SU-DHL-6 (cell line): Measurements from ENCODE around the gene FLACC1.

Experiments used
- H2AFZ ChIP-seq: fragments of 200-600 bp; sonication (generic); 2 replicates; pipeline ENCODE4 v1.6.1; 2014; ENCODE audit warnings: low read depth, mild to moderate bottlenecking, moderate library complexity, mixed read lengths, antibody characterized with exemption, low read length; ENCODE audit not compliant: severe bottlenecking
- H3F3A ChIP-seq: fragments of 200-600 bp; shearing (Covaris generic); 2 replicates; pipeline ENCODE4 v1.6.0; 2016; ENCODE audit warnings: antibody characterized with exemption, mild to moderate bottlenecking; ENCODE audit not compliant: insufficient read depth
- H3K27ac ChIP-seq: fragments of 200-600 bp; sonication (generic); 2 replicates; pipeline ENCODE4 v1.5.1; 2016; ENCODE audit warnings: low read depth, mild to moderate bottlenecking, low read length, moderate library complexity, mixed read lengths
- H3K27me3 ChIP-seq: fragments of 200-600 bp; sonication (generic), shearing (Covaris generic); 2 replicates; pipeline ENCODE4 v1.6.0; 2014; ENCODE audit warnings: mild to moderate bottlenecking, low read length
- H3K36me3 ChIP-seq: fragments of 200-600 bp; sonication (generic); 2 replicates; pipeline ENCODE4 v1.6.1; 2014; ENCODE audit warnings: mild to moderate bottlenecking, low read length, mixed read lengths
- H3K4me2 ChIP-seq: fragments of 300-600, 200-600 bp; shearing (Covaris generic), sonication (generic); 2 replicates; pipeline ENCODE4 v1.6.0; 2014; ENCODE audit warnings: low read length, low read depth, mild to moderate bottlenecking; ENCODE audit not compliant: poor library complexity, severe bottlenecking
- H3K4me3 ChIP-seq: fragments of 200-600 bp; sonication (generic); 2 replicates; pipeline ENCODE4 v1.5.1; 2014; ENCODE audit warnings: antibody characterized with exemption, low read length, mild to moderate bottlenecking, mixed read lengths; ENCODE audit not compliant: insufficient read depth, poor library complexity, severe bottlenecking
- H3K79me2 ChIP-seq: fragments of 200-600 bp; sonication (generic); 2 replicates; pipeline ENCODE4 v1.6.1; 2014; ENCODE audit warnings: mild to moderate bottlenecking, low read length, moderate library complexity; ENCODE audit not compliant: insufficient read depth
- H3K9ac ChIP-seq: fragments of 200-600 bp; sonication (generic); 2 replicates; pipeline ENCODE4 v1.7.0; 2014; ENCODE audit warnings: mild to moderate bottlenecking, low read length
- H3K9me2 ChIP-seq: fragments of 200-600 bp; sonication (generic); replicated peaks from 2 replicates; pipeline ENCODE4 v1.6.1; 2014; ENCODE audit warnings: low read length; ENCODE audit not compliant: insufficient read depth
- H3K9me3 ChIP-seq: fragments of 200-600 bp; sonication (generic); 2 replicates; pipeline ENCODE4 v1.6.1; 2014; ENCODE audit warnings: low read length, mixed read lengths; ENCODE audit not compliant: insufficient read depth
- H4K20me1 ChIP-seq: fragments of 200-600 bp; sonication (generic); 2 replicates; pipeline ENCODE4 v1.6.1; 2014; ENCODE audit warnings: low read depth, mild to moderate bottlenecking, antibody characterized with exemption, low read length, moderate library complexity, mixed read lengths
- EZH2phosphoT487 ChIP-seq: fragments of 200-600 bp; sonication (generic), shearing (Covaris generic); conservative IDR thresholded peaks from 2 replicates; pipeline ENCODE4 v1.6.1; 2018; ENCODE audit warnings: mild to moderate bottlenecking, antibody characterized with exemption, low read length, moderate library complexity, mixed read lengths
- TF ChIP-seq, protein P1 (sequence below): fragments of 200-600 bp; sonication (generic); IDR thresholded peaks from one replicate; pipeline ENCODE4 v1.5.1; 2017; ENCODE audit warnings: antibody characterized with exemption, mild to moderate bottlenecking, low read length, moderate library complexity; ENCODE audit not compliant: insufficient read depth, poor library complexity, severe bottlenecking

Gene FLACC1

DNA sequence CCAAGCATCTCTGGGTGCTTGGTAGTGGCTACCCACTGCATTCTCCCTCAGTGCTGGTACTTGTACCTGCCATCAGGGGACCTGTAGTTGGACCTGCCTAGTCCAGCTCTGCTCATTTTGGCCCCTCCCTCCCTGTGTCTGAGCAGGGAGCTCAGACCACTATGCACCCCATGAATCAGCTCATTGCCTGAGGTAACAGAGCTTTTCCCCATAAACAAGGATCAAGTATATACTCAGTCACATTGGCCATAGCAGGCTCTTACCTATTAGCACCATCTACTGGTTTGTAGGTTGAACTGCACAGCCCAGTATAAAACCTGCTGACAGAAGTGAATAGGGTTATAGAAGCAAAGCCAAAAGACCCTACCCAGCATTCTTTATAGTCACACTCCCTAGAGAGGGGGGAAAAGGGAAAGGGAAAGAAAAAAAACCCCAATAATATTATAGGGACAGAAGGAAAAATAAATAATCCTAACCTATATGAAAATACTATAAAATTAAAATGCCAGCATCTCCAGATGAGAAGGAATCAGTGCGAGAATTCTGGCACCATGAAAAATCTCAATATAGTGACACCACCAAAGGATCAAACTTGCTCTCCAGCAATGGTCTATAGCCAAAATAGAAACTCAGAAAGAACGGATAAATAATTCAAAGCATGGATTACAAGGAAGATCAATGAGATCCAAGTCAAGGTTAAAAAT, 6.9 kb upstream of the FLACC1 start:
- no peak for TF ChIP-seq EZH2phosphoT487
- TF ChIP-seq, protein P1, sequence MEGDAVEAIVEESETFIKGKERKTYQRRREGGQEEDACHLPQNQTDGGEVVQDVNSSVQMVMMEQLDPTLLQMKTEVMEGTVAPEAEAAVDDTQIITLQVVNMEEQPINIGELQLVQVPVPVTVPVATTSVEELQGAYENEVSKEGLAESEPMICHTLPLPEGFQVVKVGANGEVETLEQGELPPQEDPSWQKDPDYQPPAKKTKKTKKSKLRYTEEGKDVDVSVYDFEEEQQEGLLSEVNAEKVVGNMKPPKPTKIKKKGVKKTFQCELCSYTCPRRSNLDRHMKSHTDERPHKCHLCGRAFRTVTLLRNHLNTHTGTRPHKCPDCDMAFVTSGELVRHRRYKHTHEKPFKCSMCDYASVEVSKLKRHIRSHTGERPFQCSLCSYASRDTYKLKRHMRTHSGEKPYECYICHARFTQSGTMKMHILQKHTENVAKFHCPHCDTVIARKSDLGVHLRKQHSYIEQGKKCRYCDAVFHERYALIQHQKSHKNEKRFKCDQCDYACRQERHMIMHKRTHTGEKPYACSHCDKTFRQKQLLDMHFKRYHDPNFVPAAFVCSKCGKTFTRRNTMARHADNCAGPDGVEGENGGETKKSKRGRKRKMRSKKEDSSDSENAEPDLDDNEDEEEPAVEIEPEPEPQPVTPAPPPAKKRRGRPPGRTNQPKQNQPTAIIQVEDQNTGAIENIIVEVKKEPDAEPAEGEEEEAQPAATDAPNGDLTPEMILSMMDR = peak; percentile 95
- no peak overlapping the region for H3K9ac ChIP-seq
- no peak overlapping the region for H3K4me2 ChIP-seq
- no peaks in the 10 kb centered on the region for H3K27me3 ChIP-seq
- H3K9me2 ChIP-seq = no peaks in the 10 kb centered on the region
- no peaks in the 10 kb centered on the region for H4K20me1 ChIP-seq
- no peaks in the 10 kb centered on the region for H3K36me3 ChIP-seq
- H3K9me3 ChIP-seq = no peaks in the 10 kb centered on the region
- H3F3A ChIP-seq = no peaks in the 10 kb centered on the region
- no peak overlapping the region for H2AFZ ChIP-seq
- H3K27ac ChIP-seq = no peak overlapping the region
- H3K4me3 ChIP-seq = no peak overlapping the region
- no peaks in the 10 kb centered on the region for H3K79me2 ChIP-seq

GRCh38 chr2:201362396-201362795, 5.3 kb upstream of the FLACC1 start:
- Histone ChIP-seq H3K9me2 (no peaks in the 10 kb centered on the region), H3K9me3 (no peaks in the 10 kb centered on the region), H3K27me3 (no peaks in the 10 kb centered on the region), H3K36me3 (no peaks in the 10 kb centered on the region), H2AFZ (no peak overlapping the region), H3K9ac (no peak overlapping the region), H3K4me3 (no peak overlapping the region), H3F3A (no peaks in the 10 kb centered on the region), H3K27ac (no peak overlapping the region), H3K79me2 (no peaks in the 10 kb centered on the region), H4K20me1 (no peaks in the 10 kb centered on the region), H3K4me2 (no peak overlapping the region)
- TF ChIP-seq EZH2phosphoT487 = no peak
- TF ChIP-seq, protein P1 = no peak

DNA sequence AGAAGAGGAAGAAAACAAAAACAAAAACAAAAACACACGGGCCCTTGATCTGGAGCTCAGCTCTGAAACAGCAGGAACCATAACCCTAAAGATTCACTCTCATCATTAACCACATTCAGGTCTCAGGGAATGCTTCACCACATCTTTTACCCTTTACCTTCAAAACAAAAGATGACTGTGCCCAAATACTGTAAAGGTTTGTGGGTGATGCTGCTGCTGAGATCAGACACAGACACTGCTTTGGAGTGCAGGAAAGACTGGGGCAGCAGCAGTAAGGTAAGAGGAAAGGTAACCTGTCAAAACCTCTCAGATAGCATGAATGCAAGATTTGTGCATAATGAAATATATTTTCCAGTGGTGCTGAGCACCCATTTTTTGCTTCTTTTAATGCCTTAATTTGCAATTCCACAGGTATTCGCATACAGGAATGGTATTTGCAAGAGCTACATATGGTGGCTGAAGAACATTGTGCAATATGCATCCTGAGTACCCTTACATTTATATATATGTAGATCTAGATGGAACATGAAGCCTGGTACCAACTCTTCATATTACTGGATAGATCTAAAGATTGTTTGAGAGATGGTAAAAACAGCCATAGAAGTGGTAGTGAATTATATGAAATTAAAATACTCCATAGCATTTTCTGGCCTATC, 4.1 kb upstream of the FLACC1 start:
- TF ChIP-seq, protein P1 = no peak
- no peak overlapping the region for H3K4me3 ChIP-seq
- H3K4me2 ChIP-seq = no peak overlapping the region

More for the DNA sequence above, 4.1 kb upstream of the FLACC1 start:
- Histone ChIP-seq H3K27ac (no peak overlapping the region), H3K36me3 (no peaks in the 10 kb centered on the region), H3K27me3 (no peaks in the 10 kb centered on the region), H2AFZ (no peak overlapping the region), H4K20me1 (no peaks in the 10 kb centered on the region), H3F3A (no peaks in the 10 kb centered on the region), H3K9ac (no peak overlapping the region), H3K9me2 (no peaks in the 10 kb centered on the region), H3K79me2 (no peaks in the 10 kb centered on the region), H3K9me3 (no peaks in the 10 kb centered on the region)
